SK-N-SH (cell line): ENCODE results near the gene EPB41L2. TPM values are rescaled to one million over a fixed set of nuclear protein-coding genes. Genes with fewer than 3 reads are reported as not detected.

Experiments used
- CTCF ChIA-PET: fragments of 300-600, 350-600 bp; formaldehyde crosslinking; extraction: SDS; loops from one replicate; lab custom pipeline; 2021; lab: Yijun Ruan, JAX
- POLR2A ChIA-PET: fragments of 350-600 bp; sonication (Branson Sonifier 250); formaldehyde crosslinking; extraction: SDS; loops from one replicate; lab custom pipeline; 2020; ENCODE audit warnings: antibody characterized with exemption, inconsistent platforms; lab: Yijun Ruan, JAX
- DNase-seq: peaks from one replicate; pipeline ENCODE4 v3.0.0; 2012
- H2AFZ ChIP-seq: fragments of 200-600 bp; sonication (generic); 2 replicates; pipeline ENCODE4 v1.8.1; 2016; ENCODE audit warnings: antibody characterized with exemption, mild to moderate bottlenecking, low read depth
- H3F3A ChIP-seq: fragments of 200-600 bp; sonication (generic); replicated peaks from 2 replicates; pipeline ENCODE3; 2016; ENCODE audit warnings: antibody characterized with exemption, mild to moderate bottlenecking; ENCODE audit not compliant: insufficient read depth
- H3K27ac ChIP-seq, 2 experiments: fragments of 200-500 bp in 1 of 2; fragments of 200-600 bp in 1 of 2; sonication (Bioruptor generic) in 1 of 2; sonication (generic), shearing (Covaris generic) in 1 of 2; 2 replicates each; pipeline versions ENCODE4 v1.5.1 to v1.6.1; 2014 to 2016; ENCODE audit warnings: low read depth in 2 of 2, inconsistent platforms in 1 of 2, low read length in 1 of 2, mild to moderate bottlenecking in 1 of 2, mixed read lengths in 1 of 2
- H3K27me3 ChIP-seq: fragments of 200-600 bp; sonication (generic), shearing (Covaris generic); 2 replicates; pipeline ENCODE4 v1.6.1; 2016; ENCODE audit warnings: mixed run types; ENCODE audit not compliant: insufficient read depth
- H3K36me3 ChIP-seq, 2 experiments: fragments of 200-500 bp in 1 of 2; fragments of 200-600 bp in 1 of 2; sonication (Bioruptor generic) in 1 of 2; sonication (generic) in 1 of 2; replicated peaks in 1 of 2; 2 replicates each; pipeline versions ENCODE3 to v1.5.1; 2014 to 2016; ENCODE audit warnings: low read length in 1 of 2, mild to moderate bottlenecking in 1 of 2; ENCODE audit not compliant: insufficient read depth in 2 of 2, control insufficient read depth in 1 of 2
- H3K4me1 ChIP-seq, 2 experiments: fragments of 200-500 bp in 1 of 2; fragments of 200-600 bp in 1 of 2; sonication (Bioruptor generic) in 1 of 2; sonication (generic), shearing (Covaris generic) in 1 of 2; 2 replicates each; pipeline versions ENCODE4 v1.5.1 to v1.6.1; 2014 to 2016; ENCODE audit warnings: low read depth in 1 of 2, low read length in 1 of 2, mixed run types in 1 of 2; ENCODE audit not compliant: insufficient read depth in 2 of 2, control insufficient read depth in 1 of 2
- H3K4me2 ChIP-seq: fragments of 200-600 bp; sonication (generic), shearing (Covaris generic); 2 replicates; pipeline ENCODE4 v1.6.1; 2017; ENCODE audit warnings: mixed run types
- H3K4me3 ChIP-seq, 2 experiments: fragments of 200-500 bp in 1 of 2; fragments of 200-600 bp in 1 of 2; sonication (Bioruptor generic) in 1 of 2; sonication (generic), shearing (Covaris generic) in 1 of 2; 2 replicates each; pipeline versions ENCODE4 v1.5.1 to v1.8.1; 2014 to 2016; ENCODE audit warnings: low read depth in 2 of 2, inconsistent platforms in 1 of 2, low read length in 1 of 2, mild to moderate bottlenecking in 1 of 2, mixed read lengths in 1 of 2, moderate library complexity in 1 of 2
- H3K79me2 ChIP-seq: fragments of 200-600 bp; sonication (generic); 2 replicates; pipeline ENCODE4 v1.8.1; 2017; ENCODE audit warnings: mild to moderate bottlenecking; ENCODE audit not compliant: insufficient read depth
- H3K9ac ChIP-seq: fragments of 200-600 bp; sonication (generic); 2 replicates; pipeline ENCODE4 v1.6.1; 2017; ENCODE audit warnings: mixed run types
- H3K9me2 ChIP-seq: fragments of 200-600 bp; sonication (generic); 2 replicates; pipeline ENCODE4 v1.6.1; 2017; ENCODE audit warnings: mixed run types
- H3K9me3 ChIP-seq: fragments of 200-600 bp; sonication (generic); 2 replicates; pipeline ENCODE4 v1.6.1; 2017; ENCODE audit warnings: mixed run types, mild to moderate bottlenecking, moderate library complexity
- H4K20me1 ChIP-seq: fragments of 200-600 bp; sonication (generic); 2 replicates; pipeline ENCODE4 v1.6.1; 2017; ENCODE audit warnings: mild to moderate bottlenecking, mixed run types; ENCODE audit not compliant: insufficient read depth
- FOXJ3 ChIP-seq: sonication (generic); formaldehyde crosslinking; IDR thresholded peaks from 2 replicates; pipeline ENCODE4 v1.5.1; 2020; ENCODE audit warnings: mild to moderate bottlenecking, missing genetic modification reagents
- MEF2A ChIP-seq: IDR thresholded peaks from 2 replicates; pipeline ENCODE4 v1.4.0; 2012; ENCODE audit warnings: low read depth, borderline replicate concordance
- RAD21 ChIP-seq: IDR thresholded peaks from 2 replicates; pipeline ENCODE4 v1.6.1; 2012; ENCODE audit warnings: mild to moderate bottlenecking, low read length
- TAF1 ChIP-seq: IDR thresholded peaks from 2 replicates; pipeline ENCODE4 v1.6.1; 2012; ENCODE audit warnings: low read depth, mild to moderate bottlenecking, low read length, moderate library complexity, borderline replicate concordance
- YY1 ChIP-seq: IDR thresholded peaks from 2 replicates; pipeline ENCODE4 v1.4.0; 2012; ENCODE audit warnings: low read depth, mild to moderate bottlenecking
- WGBS: methylation state at CpG from one replicate; pipeline ENCODE4 v1.1.6; 2017; ENCODE audit warnings: low lambda C conversion rate; 5-methylcytosine and 5-hydroxymethylcytosine counted together
- polyA plus RNA-seq, 3 experiments: library from polyadenylated mRNA; depleted of rRNA; stranded (reverse); fragments of >200 nt; gene quantifications; 2 replicates each; pipeline ENCODE4 v1.2.3, GENCODE V29; 2012
- TF ChIP-seq, protein P1 (sequence below): IDR thresholded peaks from 2 replicates; pipeline ENCODE4 v1.4.0; 2012; ENCODE audit warnings: low read depth, borderline replicate concordance
- TF ChIP-seq, protein P2 (sequence below): IDR thresholded peaks from 2 replicates; pipeline ENCODE4; 2012
- TF ChIP-seq, protein P3 (sequence below): fragments of 150-350 bp; IDR thresholded peaks from 2 replicates; pipeline ENCODE4 v1.6.1; 2016; ENCODE audit warnings: mild to moderate bottlenecking, low read depth, low read length

Gene EPB41L2
- polyA plus RNA-seq, 1 of the 3 experiments (the other 2 are of a cell fraction): 1.4 TPM

DNA sequence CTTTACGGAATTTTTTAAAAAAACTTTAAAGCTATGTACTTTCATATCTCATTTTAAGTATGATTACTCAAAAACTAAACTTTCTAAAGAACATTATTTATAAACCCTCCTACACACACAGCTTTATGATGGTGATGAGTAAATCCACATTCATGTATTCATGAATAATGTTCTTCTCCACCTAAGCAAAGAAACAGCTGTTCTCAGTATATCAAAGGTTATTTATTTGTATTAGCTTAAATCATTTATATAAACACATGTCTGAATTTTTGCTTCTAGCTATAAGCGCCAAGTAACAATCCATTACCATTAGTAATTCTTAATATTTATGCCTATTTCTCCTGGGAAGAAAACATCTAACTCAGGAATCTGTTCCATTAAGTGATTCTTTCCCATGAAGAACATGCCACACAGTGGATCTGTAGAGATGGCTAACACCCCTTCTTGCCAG, 172.5 kb downstream of the EPB41L2 start:
- Histone ChIP-seq H3F3A (no peaks in the 10 kb centered on the region), H3K4me3 (no peak overlapping the region), H3K9me3 (no peaks in the 10 kb centered on the region), H3K79me2 (no peaks in the 10 kb centered on the region), H3K27ac (no peak overlapping the region), H3K27me3 (no peaks in the 10 kb centered on the region; the same call in 1 of the 2 replicates), H3K36me3 (no peaks in the 10 kb centered on the region), H3K9ac (no peak overlapping the region), H3K4me2 (no peak overlapping the region), H3K4me1 (no peaks in the 10 kb centered on the region; a peak in 1 of 4 replicates), H4K20me1 (no peaks in the 10 kb centered on the region), H3K9me2 (no peaks in the 10 kb centered on the region), H2AFZ (no peak overlapping the region)
- CTCF ChIA-PET: interaction anchor here (1.1 to 4.1 kb wide), 3 partner anchors 19 to 738 kb away, joined by 3 to 14 read pairs (median 5); no protein-coding TSS in a partner anchor
- DNase-seq: no peak
- WGBS: 23% methylated on average over 2 of the region's 2 CpGs
- POLR2A ChIA-PET: no interaction called here
- TF ChIP-seq, protein P1, sequence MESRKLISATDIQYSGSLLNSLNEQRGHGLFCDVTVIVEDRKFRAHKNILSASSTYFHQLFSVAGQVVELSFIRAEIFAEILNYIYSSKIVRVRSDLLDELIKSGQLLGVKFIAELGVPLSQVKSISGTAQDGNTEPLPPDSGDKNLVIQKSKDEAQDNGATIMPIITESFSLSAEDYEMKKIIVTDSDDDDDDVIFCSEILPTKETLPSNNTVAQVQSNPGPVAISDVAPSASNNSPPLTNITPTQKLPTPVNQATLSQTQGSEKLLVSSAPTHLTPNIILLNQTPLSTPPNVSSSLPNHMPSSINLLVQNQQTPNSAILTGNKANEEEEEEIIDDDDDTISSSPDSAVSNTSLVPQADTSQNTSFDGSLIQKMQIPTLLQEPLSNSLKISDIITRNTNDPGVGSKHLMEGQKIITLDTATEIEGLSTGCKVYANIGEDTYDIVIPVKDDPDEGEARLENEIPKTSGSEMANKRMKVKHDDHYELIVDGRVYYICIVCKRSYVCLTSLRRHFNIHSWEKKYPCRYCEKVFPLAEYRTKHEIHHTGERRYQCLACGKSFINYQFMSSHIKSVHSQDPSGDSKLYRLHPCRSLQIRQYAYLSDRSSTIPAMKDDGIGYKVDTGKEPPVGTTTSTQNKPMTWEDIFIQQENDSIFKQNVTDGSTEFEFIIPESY: no peak
- TF ChIP-seq TAF1: no peak
- no peak for TF ChIP-seq YY1
- TF ChIP-seq MEF2A: no peak
- TF ChIP-seq, protein P2, sequence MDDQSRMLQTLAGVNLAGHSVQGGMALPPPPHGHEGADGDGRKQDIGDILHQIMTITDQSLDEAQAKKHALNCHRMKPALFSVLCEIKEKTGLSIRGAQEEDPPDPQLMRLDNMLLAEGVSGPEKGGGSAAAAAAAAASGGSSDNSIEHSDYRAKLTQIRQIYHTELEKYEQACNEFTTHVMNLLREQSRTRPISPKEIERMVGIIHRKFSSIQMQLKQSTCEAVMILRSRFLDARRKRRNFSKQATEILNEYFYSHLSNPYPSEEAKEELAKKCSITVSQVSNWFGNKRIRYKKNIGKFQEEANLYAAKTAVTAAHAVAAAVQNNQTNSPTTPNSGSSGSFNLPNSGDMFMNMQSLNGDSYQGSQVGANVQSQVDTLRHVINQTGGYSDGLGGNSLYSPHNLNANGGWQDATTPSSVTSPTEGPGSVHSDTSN: no peak
- TF ChIP-seq RAD21: no peak
- TF ChIP-seq FOXJ3: no peak
- TF ChIP-seq, protein P3, sequence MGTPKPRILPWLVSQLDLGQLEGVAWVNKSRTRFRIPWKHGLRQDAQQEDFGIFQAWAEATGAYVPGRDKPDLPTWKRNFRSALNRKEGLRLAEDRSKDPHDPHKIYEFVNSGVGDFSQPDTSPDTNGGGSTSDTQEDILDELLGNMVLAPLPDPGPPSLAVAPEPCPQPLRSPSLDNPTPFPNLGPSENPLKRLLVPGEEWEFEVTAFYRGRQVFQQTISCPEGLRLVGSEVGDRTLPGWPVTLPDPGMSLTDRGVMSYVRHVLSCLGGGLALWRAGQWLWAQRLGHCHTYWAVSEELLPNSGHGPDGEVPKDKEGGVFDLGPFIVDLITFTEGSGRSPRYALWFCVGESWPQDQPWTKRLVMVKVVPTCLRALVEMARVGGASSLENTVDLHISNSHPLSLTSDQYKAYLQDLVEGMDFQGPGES: no peak

DNA sequence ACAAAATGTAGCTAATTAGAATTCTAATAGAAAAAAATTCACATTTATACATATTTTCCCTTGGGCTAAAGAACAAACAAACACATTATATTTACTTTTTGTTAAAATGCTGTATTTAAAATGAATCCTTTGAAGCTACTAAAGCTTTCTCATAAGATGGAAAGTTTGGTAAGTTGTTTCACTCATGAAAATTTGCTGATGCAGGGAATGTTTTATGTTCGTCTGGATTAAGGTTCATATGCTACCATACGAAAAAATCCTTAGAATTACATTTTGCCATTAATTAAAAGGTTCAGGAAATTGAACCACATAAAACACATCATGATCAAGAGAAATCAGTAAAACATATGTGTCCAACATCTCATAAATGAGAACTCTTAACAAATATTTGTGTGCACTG, 173.6 kb downstream of the EPB41L2 start:
- no peaks in the 10 kb centered on the region for H3K9me2 ChIP-seq
- no peak overlapping the region for H3K9ac ChIP-seq
- no peak overlapping the region for H3K27ac ChIP-seq
- no peak for TF ChIP-seq YY1
- TF ChIP-seq, protein P2: no peak
- H3K36me3 ChIP-seq: no peaks in the 10 kb centered on the region
- H3K9me3 ChIP-seq: no peaks in the 10 kb centered on the region
- peaks cover 3% of the 10 kb centered on the region for H3F3A ChIP-seq
- H3K79me2 ChIP-seq: no peaks in the 10 kb centered on the region
- no peak overlapping the region for H3K4me3 ChIP-seq
- no peaks in the 10 kb centered on the region; a peak in 1 of 4 replicates for H3K4me1 ChIP-seq
- WGBS: 35% methylated on average over 2 of the region's 2 CpGs
- H3K4me2 ChIP-seq: no peak overlapping the region
- CTCF ChIA-PET: interaction anchor here (0.7 to 4.1 kb wide), 3 partner anchors 17 to 739 kb away, joined by 3 to 14 read pairs (median 5); no protein-coding TSS in a partner anchor
- POLR2A ChIA-PET: no interaction called here
- no peak overlapping the region for H2AFZ ChIP-seq
- DNase-seq: no peak
- H4K20me1 ChIP-seq: no peaks in the 10 kb centered on the region
- peaks cover 4% of the 10 kb centered on the region; the same call in 1 of the 2 replicates for H3K27me3 ChIP-seq
